GM19099 (cell line): Measurements from ENCODE around the gene TBC1D22A.

ENCODE experiments used
- POLR2A ChIP-seq: IDR thresholded peaks from 3 replicates; pipeline ENCODE4 v1.6.1; 2011; ENCODE audit warnings: low read depth; ENCODE audit not compliant: insufficient read length; ENCODE audit errors: extremely low read depth

TBC1D22A gene

GRCh38 chr22:46829941-46830715 lies 67.7 kb downstream of the TBC1D22A start:
- no peak for TF ChIP-seq POLR2A

- no peak for TF ChIP-seq POLR2A
These were observed 68.4 kb downstream of the TBC1D22A start for GRCh38 chr22:46830841-46831240.

- TF ChIP-seq POLR2A, result no peak
These were observed 70.8 kb downstream of the TBC1D22A start for GRCh38 chr22:46833228-46833627.

- no peak for TF ChIP-seq POLR2A
These were observed 71.7 kb downstream of the TBC1D22A start for GRCh38 chr22:46834021-46834737.

- TF ChIP-seq POLR2A, result no peak
These were observed 72.8 kb downstream of the TBC1D22A start for GRCh38 chr22:46835288-46835687.

- TF ChIP-seq POLR2A, result no peak
These were observed 73.2 kb downstream of the TBC1D22A start for GRCh38 chr22:46835693-46836092.

- TF ChIP-seq POLR2A, result no peak
These were observed 79.1 kb downstream of the TBC1D22A start for GRCh38 chr22:46841522-46841921.

GRCh38 chr22:46842606-46843005 lies 80.2 kb downstream of the TBC1D22A start:
- TF ChIP-seq POLR2A, result no peak

- no peak for TF ChIP-seq POLR2A
These were observed 81.4 kb downstream of the TBC1D22A start for GRCh38 chr22:46843821-46844255.

- no peak for TF ChIP-seq POLR2A
These were observed 82.3 kb downstream of the TBC1D22A start for GRCh38 chr22:46844606-46845210.

GRCh38 chr22:46845296-46846149 lies 83.1 kb downstream of the TBC1D22A start:
- no peak for TF ChIP-seq POLR2A

GRCh38 chr22:46846150-46846831 lies 83.8 kb downstream of the TBC1D22A start:
- no peak for TF ChIP-seq POLR2A

GRCh38 chr22:46846832-46847355 lies 84.4 kb downstream of the TBC1D22A start:
- no peak for TF ChIP-seq POLR2A

GRCh38 chr22:46848197-46848596 lies 85.7 kb downstream of the TBC1D22A start:
- TF ChIP-seq POLR2A, result no peak

- TF ChIP-seq POLR2A, result no peak
These were observed 86.7 kb downstream of the TBC1D22A start for GRCh38 chr22:46849101-46849500.

- no peak for TF ChIP-seq POLR2A
These were observed 87.5 kb downstream of the TBC1D22A start for GRCh38 chr22:46849951-46850350.
